ENCODE data around the gene INPP4A. TPM values are rescaled to one million over a fixed set of nuclear protein-coding genes. Genes with fewer than 3 reads are reported as not detected.

INPP4A gene
- total RNA-seq, 4 donors from 2014 or later = 7.4 to 17.9 (median 9.4) TPM

GRCh38 chr2:98528349-98528748, 83.7 kb downstream of the INPP4A start:
- H3K27ac ChIP-seq = no peak overlapping the region

GRCh38 chr2:98530114-98530513, 85.5 kb downstream of the INPP4A start:
- intact Hi-C loops (cut with DNase I) = no loop called here
- H3K27ac ChIP-seq = no peak overlapping the region
- no peak overlapping the region for H3K4me3 ChIP-seq
- DNase-seq = no peak
- H3K27me3 ChIP-seq = no peaks in the 10 kb centered on the region
- H3K4me1 ChIP-seq = no peaks in the 10 kb centered on the region
- 94 to 100% methylated on average over 1 of the region's 1 CpG for WGBS, 2 donors
- H3K36me3 ChIP-seq = peaks cover 0 to 16% (median 0%) of the 10 kb centered on the region in 3 donors
- H3K9me3 ChIP-seq = no peaks in the 10 kb centered on the region
- no peak for TF ChIP-seq CTCF (IDR thresholded peaks at IDR 0.05)
- no peak for TF ChIP-seq POLR2A (IDR thresholded peaks at IDR 0.05)

More at GRCh38 chr2:98528349-98528748, 83.7 kb downstream of the INPP4A start:
- Histone ChIP-seq H3K9me3 (no peaks in the 10 kb centered on the region), H3K4me3 (no peak overlapping the region), H3K4me1 (no peaks in the 10 kb centered on the region), H3K27me3 (no peaks in the 10 kb centered on the region), H3K36me3 (peaks cover 0 to 3% (median 0%) of the 10 kb centered on the region in 3 donors)
- no peak for DNase-seq
- no peak for TF ChIP-seq POLR2A (IDR thresholded peaks at IDR 0.05)
- no peak for TF ChIP-seq CTCF (IDR thresholded peaks at IDR 0.05)
- intact Hi-C loops (cut with DNase I) = no loop called here

- Histone ChIP-seq H3K27ac (no peak overlapping the region), H3K27me3 (no peaks in the 10 kb centered on the region), H3K36me3 (peaks cover 0 to 39% (median under 1%) of the 10 kb centered on the region in 3 donors), H3K4me1 (no peaks in the 10 kb centered on the region), H3K9me3 (no peaks in the 10 kb centered on the region), H3K4me3 (no peak overlapping the region)
- TF ChIP-seq POLR2A (IDR thresholded peaks at IDR 0.05) (no peak), CTCF (IDR thresholded peaks at IDR 0.05) (no peak)
- WGBS, 2 donors = 89 to 91% methylated on average over 6 of the region's 6 CpGs
- DNase-seq = no peak
- intact Hi-C loops (cut with DNase I) = no loop called here
Measured at GRCh38 chr2:98532756-98533155, 88.1 kb downstream of the INPP4A start.

- Histone ChIP-seq H3K4me3 (no peak overlapping the region), H3K4me1 (no peaks in the 10 kb centered on the region), H3K36me3 (peaks cover 0 to 47% (median 3%) of the 10 kb centered on the region in 3 donors), H3K27me3 (no peaks in the 10 kb centered on the region), H3K27ac (no peak overlapping the region), H3K9me3 (no peaks in the 10 kb centered on the region)
- WGBS, 2 donors = 95 to 100% methylated on average over 1 of the region's 1 CpG
- TF ChIP-seq CTCF (IDR thresholded peaks at IDR 0.05) (no peak), POLR2A (IDR thresholded peaks at IDR 0.05) (no peak)
- no peak for DNase-seq
- intact Hi-C loops (cut with DNase I) = no loop called here
Measured at GRCh38 chr2:98533547-98533946, 88.9 kb downstream of the INPP4A start.

- TF ChIP-seq CTCF (IDR thresholded peaks at IDR 0.05) (no peak), POLR2A (IDR thresholded peaks at IDR 0.05) (no peak)
- DNase-seq = no peak
- no peak overlapping the region for H3K4me3 ChIP-seq
- intact Hi-C loops (cut with DNase I) = no loop called here
- H3K4me1 ChIP-seq = no peaks in the 10 kb centered on the region
- WGBS, 2 donors = 90 to 92% methylated on average over 3 of the region's 3 CpGs
- peaks cover 0 to 59% (median 3%) of the 10 kb centered on the region in 3 donors for H3K36me3 ChIP-seq
- H3K27me3 ChIP-seq = no peaks in the 10 kb centered on the region
- H3K27ac ChIP-seq = no peak overlapping the region
- no peaks in the 10 kb centered on the region for H3K9me3 ChIP-seq
Measured at GRCh38 chr2:98534761-98535160, 90.1 kb downstream of the INPP4A start.

All from esophagus squamous epithelium (tissue), 5 donors.